Activated naive CD4-positive, alpha-beta T cell treated with anti-CD3 and anti-CD28 coated beads, Interleukin-2, amount 10 ng/mL, durations not matched to agents 5 hours and 36 hours (primary cell): Measurements from ENCODE around the gene NXT1. TPM values are rescaled to one million over a fixed set of nuclear protein-coding genes. Genes with fewer than 3 reads are reported as not detected.

Experiments used
- total RNA-seq, 2 experiments: library from RNA; stranded (reverse); gene quantifications; one replicate each; pipeline ENCODE4 v1.2.3, GENCODE V29; 2021

NXT1 gene
- 10 to 100 TPM; 26.1 to 26.4 TPM for total RNA-seq

DNA sequence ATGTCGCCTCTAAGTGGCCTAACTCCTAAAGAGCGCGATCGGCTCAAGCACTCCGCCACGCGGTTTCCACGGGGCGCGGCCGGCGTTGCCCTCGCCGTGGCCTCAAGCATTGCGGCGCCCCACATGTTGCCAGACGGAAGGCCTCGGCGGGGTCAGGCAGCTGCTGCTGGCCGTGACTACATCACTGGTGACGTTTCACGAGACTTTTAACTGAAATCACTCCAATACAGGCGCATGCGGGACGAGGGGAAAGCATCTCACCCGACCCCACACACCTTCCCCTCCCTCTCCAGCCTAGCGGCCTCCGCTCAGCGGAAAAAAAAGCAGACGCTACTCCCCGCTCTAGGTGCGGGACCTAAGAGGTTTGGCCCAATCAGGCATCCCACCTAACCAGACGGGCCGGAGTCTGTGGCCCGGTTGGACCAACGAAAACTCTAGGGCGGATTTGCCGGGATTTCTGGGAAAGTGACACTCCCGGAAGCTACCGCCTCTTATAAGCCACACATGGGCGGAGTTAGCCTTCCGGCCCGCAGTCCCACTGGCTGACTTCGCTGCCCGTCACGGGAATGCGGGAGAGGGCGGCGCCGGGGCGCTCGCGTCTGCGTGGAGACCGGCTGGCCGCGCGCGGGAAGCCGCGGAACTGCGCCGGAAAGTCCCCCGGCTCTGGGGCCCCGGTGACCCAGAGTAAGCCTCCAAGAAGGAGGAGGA is at the start of gene NXT1:
TSS of gene NXT1 (plus strand) at position 596 of the 708 bp plus-strand sequence. CDS start 3,251 bp downstream, outside the sequence.

DNA sequence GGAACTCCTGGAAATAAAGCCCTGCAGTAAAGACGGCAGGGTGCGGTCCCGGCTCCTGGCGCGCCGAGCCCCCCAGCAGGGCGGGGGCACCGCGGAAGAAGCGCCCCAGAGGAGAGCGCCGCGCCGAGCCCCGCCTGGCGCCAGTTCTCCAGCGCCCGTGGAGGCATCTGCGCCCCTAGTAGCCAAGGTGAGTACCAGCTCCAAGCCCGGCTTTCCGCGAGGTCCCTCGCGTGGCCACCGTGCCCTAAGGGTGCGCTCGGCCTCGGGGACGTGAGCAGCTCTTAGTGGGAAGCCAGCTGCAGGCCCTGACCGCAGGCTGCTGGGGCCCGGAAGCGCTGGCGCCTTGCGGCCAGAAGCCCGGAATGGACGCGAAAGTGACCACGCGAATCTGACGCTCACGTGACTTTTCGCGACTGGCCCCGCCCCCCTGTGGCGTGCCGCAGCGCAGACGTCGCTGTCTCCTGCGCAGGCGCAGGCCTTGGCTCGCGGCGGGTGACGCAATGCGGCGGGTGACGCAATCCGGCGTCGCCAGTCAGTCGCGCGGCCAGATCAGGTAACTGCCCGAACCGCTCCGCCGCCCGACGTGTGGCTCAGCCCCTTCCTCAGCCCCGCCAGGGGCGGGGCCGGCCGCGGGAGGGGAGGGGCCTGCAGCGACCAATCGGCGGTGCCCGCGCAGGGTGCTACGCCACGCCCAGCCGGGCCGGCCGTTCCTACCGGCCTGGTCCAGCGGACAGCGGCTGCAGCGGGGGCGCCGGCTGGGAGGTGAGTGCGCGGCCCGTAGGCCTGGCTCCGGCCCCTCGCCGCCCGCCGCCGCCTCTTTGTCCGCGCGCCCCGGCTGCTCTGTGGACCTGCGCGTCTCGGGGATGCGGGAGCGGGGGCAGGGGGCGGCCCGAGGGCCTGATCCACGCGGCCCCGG is 11.1 kb downstream of the NXT1 start, which contains the start of gene GZF1:
TSS of gene GZF1 (plus strand) at position 707 of the 916 bp plus-strand sequence. CDS start 2,202 bp downstream, outside the sequence.

Other genes starting within 250 kb of the NXT1 start
- 10 to 100 TPM; 10.4 to 10.9 TPM for gene GZF1, start 11.4 kb downstream of the NXT1 start, total RNA-seq
- 10 to 100 TPM; 14.1 to 18.9 TPM for gene NAPB, start 70.7 kb downstream of the NXT1 start, total RNA-seq
- not detected for gene CSTL1, start 88.9 kb downstream of the NXT1 start, total RNA-seq
- not detected for gene CST11, start 102.1 kb downstream of the NXT1 start, total RNA-seq
- gene CST8, start 140.3 kb downstream of the NXT1 start, total RNA-seq: not detected
- gene CST9L, start 217.7 kb downstream of the NXT1 start, total RNA-seq: not detected